COLO829 (cell line): ENCODE measurements around the gene SUPT5H.
"Not testable (repeated sequence)": the region's sequence is repeated elsewhere in the genome, so short reads cannot be mapped to it uniquely, and the experiment has no call there.

ENCODE experiments used
- DNase-seq: peaks from one replicate; pipeline ENCODE4 v3.0.0; 2012; ENCODE audit warnings: low spot score

SUPT5H gene

GRCh38 chr19:39465956-39466747 lies 20.8 kb downstream of the SUPT5H start:
- no peak for DNase-seq

GRCh38 chr19:39467941-39468340 lies 22.6 kb downstream of the SUPT5H start:
- no peak for DNase-seq

- no peak for DNase-seq
Observed at GRCh38 chr19:39469036-39469435, 23.7 kb downstream of the SUPT5H start.

DNA sequence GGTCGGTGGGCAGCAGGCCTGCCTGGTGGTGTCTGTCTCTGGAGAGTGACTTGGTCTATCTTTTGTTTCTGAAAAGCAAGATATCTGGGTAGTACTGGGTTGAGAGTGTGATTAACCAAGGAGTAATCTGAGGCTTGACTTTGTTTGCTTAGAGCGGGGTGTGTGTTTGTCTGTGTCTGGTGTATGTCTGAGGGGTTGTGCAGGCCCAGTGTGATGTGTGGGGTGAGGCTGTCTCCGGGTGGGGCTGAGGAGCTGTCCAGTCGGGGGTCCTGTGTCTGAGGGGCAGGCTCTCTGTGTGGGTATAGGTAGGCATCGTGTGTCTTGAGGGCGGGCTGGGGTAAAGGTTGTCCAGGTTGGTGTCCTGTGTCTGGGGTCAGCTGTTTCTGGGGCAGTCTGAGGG lies 24.2 kb downstream of the SUPT5H start:
- DNase-seq, result no peak

- no peak for DNase-seq
Observed at GRCh38 chr19:39470724-39471339, 25.4 kb downstream of the SUPT5H start.

DNA sequence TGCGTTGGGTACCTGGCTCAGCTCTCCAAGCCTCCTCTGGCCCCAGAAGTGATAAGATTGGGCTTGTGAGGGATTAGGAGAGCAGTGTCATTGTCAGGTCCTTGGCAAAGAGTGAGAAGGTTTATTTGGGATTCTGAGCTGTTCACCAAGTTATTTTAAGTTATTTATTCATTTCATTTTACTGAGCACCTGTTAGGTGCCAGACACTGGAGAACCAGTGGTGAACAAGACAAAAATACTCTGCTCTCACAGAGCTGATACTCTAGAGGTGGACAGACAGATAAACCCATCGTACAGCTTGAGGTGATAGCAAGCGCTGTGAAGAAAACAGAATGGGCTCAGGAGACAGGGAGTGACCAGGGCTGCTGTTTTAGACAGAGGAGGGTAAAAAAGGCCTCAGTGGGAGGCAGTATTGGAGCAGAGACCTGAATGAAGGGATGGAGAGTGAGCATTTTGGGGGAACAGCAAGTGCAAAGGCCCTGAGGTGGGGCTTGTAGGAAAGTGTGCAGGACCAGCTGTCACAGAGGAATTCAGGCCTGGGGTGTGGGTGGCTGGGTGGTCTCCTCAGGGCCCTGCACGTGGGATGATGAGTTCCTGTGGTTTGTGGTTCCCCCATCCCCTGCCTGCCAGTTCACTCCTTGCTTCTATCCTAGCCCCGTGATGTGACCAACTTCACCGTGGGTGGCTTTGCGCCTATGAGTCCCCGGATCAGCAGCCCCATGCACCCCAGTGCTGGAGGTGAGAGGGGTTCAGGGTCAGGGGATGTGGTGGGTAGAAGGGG lies 26.6 kb downstream of the SUPT5H start:
- DNase-seq, result no peak

DNA sequence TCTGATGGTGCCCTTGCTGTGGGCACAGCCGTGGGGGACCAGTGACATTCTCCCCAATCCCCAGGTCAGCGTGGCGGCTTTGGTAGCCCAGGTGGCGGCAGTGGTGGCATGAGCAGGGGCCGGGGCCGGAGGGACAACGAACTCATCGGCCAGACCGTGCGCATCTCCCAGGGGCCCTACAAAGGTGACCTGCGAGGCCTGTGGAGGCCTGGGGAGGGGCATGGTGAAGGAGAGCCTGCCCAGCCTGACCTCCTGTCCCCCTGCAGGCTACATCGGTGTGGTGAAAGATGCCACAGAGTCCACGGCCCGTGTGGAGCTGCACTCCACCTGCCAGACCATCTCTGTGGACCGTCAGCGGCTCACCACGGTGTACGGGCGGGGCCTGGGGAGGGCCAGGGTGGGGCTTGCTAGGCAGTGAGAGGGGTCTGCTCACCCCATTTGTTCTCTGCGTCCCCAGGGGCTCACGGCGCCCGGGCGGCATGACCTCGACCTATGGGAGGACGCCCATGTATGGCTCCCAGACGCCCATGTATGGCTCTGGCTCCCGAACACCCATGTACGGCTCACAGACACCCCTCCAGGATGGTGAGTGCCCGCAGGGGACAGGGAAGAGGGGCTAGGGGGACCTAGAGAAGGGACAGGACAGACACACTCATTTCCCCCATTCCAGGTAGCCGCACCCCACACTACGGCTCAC lies 27.5 kb downstream of the SUPT5H start:
- no peak for DNase-seq

DNA sequence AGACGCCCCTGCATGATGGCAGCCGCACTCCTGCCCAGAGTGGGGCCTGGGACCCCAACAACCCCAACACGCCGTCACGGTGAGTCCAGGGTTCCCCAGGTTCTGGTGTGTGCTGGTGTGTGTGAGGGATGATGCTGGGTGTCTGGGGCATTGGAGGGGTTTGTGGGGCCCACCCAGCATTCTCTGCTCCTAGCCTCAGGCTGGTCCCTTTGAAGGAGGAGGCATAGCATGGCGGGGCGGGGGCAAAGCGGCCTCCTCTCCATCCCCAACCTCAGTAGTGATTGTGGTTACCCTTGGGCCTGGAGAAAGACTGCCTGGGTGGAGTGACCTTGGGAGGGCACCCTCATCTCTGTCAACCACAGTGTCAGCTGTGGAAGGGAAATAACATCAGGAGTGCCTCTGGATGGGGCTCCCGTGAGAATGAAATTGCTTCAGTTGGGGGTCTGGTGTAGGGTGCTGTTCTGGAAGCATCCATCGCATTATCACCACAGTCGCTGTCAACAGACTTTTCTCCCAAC lies 28.1 kb downstream of the SUPT5H start:
- no peak for DNase-seq

GRCh38 chr19:39474139-39474620 lies 28.8 kb downstream of the SUPT5H start:
- DNase-seq, result peak; percentile 31

- DNase-seq, result no peak
Observed at GRCh38 chr19:39475748-39476147, 30.4 kb downstream of the SUPT5H start.

DNA sequence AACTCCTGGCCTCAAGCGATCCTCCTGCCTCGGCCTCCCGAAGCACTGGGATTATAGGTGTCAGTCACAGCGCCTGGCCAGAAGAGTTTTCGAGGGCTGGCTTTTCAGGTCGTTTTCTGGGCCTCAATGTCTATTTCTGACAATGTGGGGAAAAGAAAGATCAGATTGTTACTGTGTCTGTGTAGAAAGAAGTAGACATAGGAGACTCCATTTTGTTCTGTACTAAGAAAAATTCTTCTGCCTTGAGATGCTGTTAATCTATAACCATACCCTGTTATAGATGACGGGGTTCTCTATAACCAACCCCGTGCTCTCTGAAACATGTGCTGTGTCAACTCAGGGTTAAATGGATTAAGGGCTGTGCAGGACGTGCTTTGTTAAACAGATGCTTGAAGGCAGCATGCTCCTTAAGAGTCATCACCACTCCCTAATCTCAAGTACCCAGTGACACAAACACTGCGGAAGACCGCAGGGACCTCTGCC lies 34.0 kb downstream of the SUPT5H start:
- not testable (repeated sequence) for DNase-seq

DNA sequence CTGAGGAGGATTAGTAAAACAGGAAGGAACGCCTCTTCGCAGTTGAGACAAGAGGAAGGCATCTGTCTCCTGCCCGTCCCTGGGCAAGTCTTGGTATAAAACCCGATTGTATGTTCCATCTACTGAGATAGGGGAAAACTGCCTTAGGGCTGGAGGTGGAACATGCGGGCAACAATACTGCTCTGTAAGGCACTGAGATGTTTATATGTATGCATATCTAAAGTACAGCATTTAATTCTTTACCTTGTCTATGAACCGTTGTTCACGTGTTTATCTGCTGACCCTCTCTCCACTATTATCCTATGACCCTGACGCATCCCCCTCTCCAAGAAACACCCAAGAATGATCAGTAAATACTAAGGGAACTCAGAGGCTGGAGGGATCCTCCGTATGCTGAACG lies 34.5 kb downstream of the SUPT5H start:
- no peak for DNase-seq

DNA sequence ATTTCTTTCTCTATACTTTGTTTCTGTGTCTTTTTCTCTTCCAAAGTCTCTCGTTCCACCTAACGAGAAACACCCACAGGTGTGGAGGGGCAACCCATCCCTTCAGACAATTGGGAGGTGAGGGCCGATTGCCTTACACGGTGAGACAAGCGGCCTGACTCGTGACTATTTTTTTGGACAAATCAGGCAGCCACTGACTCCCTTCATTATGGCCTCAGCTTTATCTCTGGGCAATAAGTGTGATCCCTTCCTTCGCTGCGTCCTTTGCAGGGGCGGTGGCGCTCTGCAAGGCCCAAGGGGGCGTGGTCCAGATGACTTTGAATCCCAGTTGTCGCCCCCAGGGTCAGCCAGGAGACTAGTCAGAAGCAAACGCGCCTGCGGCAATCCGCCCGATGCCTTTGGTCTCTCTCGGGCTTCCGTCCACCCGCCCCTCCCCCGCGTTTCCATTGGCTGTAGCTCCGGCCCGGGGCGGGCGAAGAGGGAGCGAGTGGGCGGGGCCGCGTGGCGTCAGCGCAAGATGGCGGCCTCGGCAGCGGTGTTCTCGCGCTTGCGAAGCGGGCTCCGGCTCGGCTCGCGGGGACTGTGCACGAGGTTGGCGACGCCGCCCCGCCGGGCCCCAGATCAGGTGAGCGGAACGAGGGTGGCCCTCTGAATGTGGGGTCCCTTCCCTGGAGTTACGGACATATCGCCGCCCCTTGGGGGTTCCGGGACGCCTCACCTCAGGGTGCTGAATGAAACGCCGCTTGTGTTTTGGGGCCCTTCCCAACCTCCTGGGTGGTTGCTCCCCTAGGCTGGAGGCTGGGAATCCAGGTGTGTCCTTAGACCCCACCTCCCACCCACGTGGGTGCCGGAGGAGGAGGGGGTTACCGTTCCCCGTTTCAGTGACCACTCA lies 35.2 kb downstream of the SUPT5H start, which contains the start of gene TIMM50:
TSS of gene TIMM50 (plus strand) at position 502 of the 892 bp plus-strand sequence. CDS start at position 518, 16 bp downstream.
- DNase-seq, result peak; percentile 88

- no peak for DNase-seq
Observed at GRCh38 chr19:39481229-39481545, 35.8 kb downstream of the SUPT5H start.

DNA sequence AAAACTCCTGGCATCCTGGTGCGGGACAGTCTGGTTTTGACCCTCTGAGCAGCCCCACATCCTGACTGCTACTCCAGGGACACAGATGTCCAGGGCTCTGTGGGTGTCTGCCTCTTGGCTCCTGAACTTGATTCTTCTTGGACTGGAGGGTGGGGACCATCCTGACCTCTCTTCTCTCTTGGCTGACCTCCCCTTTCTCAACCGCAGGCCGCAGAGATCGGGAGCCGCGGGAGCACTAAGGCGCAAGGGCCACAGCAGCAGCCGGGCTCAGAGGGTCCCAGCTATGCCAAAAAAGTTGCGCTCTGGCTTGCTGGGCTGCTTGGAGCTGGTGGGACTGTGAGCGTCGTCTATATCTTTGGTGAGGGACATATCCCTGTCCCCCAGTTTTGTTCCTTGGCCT lies 36.3 kb downstream of the SUPT5H start:
- DNase-seq, result no peak

- no peak for DNase-seq
Observed at GRCh38 chr19:39483141-39483540, 37.8 kb downstream of the SUPT5H start.

DNA sequence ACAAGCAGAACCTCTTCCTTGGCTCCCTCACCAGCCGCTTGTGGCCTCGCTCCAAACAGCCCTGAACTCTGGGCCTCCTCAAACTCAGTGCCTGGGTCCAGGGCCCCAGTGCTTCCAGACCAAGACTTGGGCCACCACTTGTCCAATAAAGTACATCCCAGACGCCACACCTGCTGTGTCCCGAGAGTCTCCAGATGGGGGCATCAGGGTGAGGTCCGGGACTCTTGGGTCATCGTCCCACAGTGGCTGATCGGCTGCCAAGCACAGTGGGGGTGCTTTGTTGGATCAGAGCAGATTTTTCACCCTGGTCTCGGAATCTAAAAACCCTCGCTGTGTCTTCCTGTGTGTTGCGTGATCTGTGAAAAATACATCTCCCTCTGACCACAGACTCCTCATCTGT lies 44.4 kb downstream of the SUPT5H start:
- no peak for DNase-seq

GRCh38 chr19:39492225-39492624 lies 46.8 kb downstream of the SUPT5H start:
- DNase-seq, result no peak

DNA sequence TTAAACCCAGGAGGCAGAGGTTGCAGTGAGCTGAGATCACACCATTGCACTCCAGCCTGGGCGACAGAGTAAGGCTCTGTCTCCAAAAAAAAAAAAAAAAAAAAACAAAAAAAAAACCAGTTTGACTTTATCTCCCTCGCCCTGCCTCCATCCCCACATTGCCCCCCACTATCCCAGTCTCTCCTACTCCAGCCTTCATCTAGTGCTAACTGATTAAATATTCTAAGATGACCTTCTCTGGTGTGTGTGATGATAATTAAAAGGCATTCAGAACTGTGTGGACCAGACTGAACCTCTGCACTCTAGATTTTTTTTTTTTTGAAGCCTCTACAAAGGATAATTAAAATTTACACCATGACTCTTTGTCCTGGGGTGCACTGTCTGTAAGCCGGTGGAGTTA lies 47.4 kb downstream of the SUPT5H start:
- DNase-seq, result no peak

DNA sequence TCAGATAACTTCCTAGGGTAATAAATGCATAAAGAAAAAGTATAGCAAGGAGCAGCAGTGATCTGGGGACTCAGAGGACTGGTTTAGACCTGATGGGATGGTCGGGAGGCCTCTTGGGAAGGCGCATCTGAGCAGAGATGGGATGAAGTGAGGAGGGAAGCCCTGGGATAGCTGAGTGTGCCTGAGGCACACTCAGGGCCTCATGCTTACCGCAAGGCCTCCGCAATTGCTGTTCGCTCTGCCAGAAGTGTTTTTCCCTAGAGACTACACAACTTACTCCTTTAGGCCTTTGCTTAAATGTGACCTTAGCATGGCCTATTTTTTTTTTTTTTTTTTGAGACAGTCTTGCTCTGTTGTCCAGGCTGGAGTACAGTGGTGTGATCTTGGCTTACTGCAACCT lies 49.3 kb downstream of the SUPT5H start:
- DNase-seq, result no peak

DNA sequence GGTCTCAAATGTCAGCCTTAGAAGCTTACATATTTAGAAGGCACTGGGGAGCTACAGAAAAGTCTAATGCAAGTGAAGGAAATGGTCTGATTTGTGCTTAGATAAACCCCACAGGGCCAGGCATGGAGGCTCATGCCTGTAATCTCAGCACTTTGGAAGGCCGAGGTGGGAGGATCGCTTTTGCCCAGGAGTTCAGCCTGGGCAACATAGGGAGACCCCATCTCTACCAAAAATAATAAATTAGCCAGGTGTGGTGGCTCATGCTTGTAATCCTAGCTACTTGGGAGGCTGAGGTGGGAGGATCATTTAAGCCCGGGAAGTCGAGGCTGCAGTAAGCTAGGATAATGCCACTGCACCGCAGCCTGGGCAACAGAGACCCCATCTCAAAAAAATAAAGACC lies 50.7 kb downstream of the SUPT5H start:
- no peak for DNase-seq
